ENCODE measurements around the gene LMNB1.
"Not testable (repeated sequence)": the region's sequence is repeated elsewhere in the genome, so short reads cannot be mapped to it uniquely, and the experiment has no call there.

The LMNB1 gene

DNA sequence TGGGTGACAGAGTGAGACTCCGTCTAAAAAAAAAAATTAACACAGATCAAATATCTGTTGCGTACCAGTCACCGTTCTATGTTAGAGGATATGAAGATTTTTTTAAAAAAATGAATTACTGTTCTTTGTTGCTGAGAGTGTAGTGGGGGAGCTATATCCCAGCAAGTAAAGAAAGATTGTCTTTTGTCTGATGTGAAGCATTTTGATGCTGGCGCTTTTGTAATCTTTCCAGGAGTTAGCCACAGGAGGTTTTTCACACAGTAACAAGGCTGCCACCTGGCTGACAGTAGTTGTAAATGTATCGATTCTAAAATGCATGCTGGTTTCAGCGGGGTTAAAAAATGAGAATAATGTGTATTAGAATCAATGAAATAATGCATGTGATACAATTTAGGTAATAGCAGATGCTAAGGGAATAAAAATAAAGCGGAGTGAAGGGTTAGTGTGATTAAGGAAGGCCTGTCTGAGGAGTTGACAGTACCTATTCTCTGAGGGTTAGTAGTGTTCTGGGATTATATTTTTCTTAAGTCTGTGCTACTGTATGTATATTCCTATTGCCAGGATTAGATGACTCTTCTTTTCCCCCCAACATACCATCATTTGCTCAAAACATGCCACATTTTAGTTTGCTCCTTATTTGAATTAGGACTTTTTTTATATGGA is 3.4 kb downstream of the LMNB1 start:
- no peak for TF ChIP-seq EZH2phosphoT487 (conservative IDR thresholded peaks at IDR 0.05; ENCODE audit: low read length)
- TF ChIP-seq, protein P1, sequence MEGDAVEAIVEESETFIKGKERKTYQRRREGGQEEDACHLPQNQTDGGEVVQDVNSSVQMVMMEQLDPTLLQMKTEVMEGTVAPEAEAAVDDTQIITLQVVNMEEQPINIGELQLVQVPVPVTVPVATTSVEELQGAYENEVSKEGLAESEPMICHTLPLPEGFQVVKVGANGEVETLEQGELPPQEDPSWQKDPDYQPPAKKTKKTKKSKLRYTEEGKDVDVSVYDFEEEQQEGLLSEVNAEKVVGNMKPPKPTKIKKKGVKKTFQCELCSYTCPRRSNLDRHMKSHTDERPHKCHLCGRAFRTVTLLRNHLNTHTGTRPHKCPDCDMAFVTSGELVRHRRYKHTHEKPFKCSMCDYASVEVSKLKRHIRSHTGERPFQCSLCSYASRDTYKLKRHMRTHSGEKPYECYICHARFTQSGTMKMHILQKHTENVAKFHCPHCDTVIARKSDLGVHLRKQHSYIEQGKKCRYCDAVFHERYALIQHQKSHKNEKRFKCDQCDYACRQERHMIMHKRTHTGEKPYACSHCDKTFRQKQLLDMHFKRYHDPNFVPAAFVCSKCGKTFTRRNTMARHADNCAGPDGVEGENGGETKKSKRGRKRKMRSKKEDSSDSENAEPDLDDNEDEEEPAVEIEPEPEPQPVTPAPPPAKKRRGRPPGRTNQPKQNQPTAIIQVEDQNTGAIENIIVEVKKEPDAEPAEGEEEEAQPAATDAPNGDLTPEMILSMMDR (IDR thresholded peaks at IDR 0.05; ENCODE audit: insufficient read depth, low read length, poor library complexity, severe bottlenecking): peak; percentile 73
- Histone ChIP-seq H3F3A (ENCODE audit: insufficient read depth) (peaks cover 16% of the 10 kb centered on the region), H2AFZ (ENCODE audit: low read depth, low read length, severe bottlenecking) (no peak overlapping the region), H3K9ac (ENCODE audit: low read length) (peak overlapping the region; percentile 99), H3K9me2 (replicated peaks; ENCODE audit: insufficient read depth, low read length) (no peaks in the 10 kb centered on the region), H3K4me3 (ENCODE audit: insufficient read depth, low read length, poor library complexity, severe bottlenecking) (peak overlapping the region; percentile 75), H3K79me2 (ENCODE audit: insufficient read depth, low read length) (peaks cover 77% of the 10 kb centered on the region), H3K9me3 (ENCODE audit: insufficient read depth, low read length) (no peaks in the 10 kb centered on the region), H3K4me2 (ENCODE audit: low read depth, low read length, poor library complexity, severe bottlenecking) (peak overlapping the region; percentile 60), H4K20me1 (ENCODE audit: low read depth, low read length) (peaks cover 26% of the 10 kb centered on the region), H3K27ac (ENCODE audit: low read depth, low read length) (peak overlapping the region; percentile 97; the same call in 1 of the 2 replicates), H3K36me3 (ENCODE audit: low read length) (peaks cover 6% of the 10 kb centered on the region; the same call in 1 of the 2 replicates), H3K27me3 (ENCODE audit: low read length) (no peaks in the 10 kb centered on the region)

DNA sequence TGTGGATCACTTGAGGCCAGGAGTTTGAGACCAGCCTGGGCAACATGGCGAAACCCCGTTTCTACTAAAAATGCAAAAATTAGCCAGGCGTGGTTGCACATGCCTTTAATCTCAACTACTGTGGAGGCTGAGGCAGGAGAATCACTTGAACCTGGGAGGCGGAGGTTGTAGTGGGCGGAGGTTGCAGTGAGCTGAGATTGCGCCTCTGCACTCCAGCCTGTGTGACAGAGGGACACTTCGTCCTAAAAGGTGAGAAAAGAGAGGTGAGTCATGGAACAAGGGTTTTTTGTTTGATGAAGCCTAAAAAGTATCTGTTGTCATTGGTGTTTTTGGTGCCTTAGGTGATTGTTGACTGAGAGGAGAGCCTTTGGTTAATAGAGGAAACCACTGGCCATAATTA is 11.5 kb downstream of the LMNB1 start:
- not testable (repeated sequence) for H3K4me3 ChIP-seq (ENCODE audit: insufficient read depth, low read length, poor library complexity, severe bottlenecking); H2AFZ ChIP-seq (ENCODE audit: low read depth, low read length, severe bottlenecking); H3K36me3 ChIP-seq (ENCODE audit: low read length); H3K9me2 ChIP-seq (replicated peaks; ENCODE audit: insufficient read depth, low read length); H3K9ac ChIP-seq (ENCODE audit: low read length); H3K27me3 ChIP-seq (ENCODE audit: low read length); H3F3A ChIP-seq (ENCODE audit: insufficient read depth); H3K9me3 ChIP-seq (ENCODE audit: insufficient read depth, low read length)
- Histone ChIP-seq H3K27ac (ENCODE audit: low read depth, low read length) (peak overlapping the region; percentile 9; the same call in 1 of the 2 replicates), H3K79me2 (ENCODE audit: insufficient read depth, low read length) (peaks cover 99% of the 10 kb centered on the region), H4K20me1 (ENCODE audit: low read depth, low read length) (peaks cover 40% of the 10 kb centered on the region), H3K4me2 (ENCODE audit: low read depth, low read length, poor library complexity, severe bottlenecking) (peak overlapping the region; percentile 15)

DNA sequence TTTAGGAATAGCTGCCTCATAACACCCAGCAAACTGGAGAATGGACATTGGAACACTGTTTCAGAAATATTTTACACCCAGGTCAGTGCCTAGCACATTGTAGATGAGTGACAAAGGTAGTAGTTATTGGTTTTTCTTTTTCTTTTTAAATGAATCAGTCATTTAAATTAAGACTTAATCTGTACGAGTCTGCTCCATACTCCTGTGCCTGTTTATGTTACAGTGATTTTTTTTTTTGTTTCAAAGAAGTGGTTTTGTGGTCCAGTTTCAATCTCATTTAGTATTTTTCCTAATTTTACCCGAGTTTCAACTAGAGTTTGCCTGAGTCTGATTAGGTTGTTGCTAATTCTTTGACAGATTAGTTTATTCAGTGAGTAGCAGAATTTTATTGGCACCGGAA is 16.2 kb downstream of the LMNB1 start:
- Histone ChIP-seq H3F3A (ENCODE audit: insufficient read depth) (peaks cover 8% of the 10 kb centered on the region), H3K9me2 (replicated peaks; ENCODE audit: insufficient read depth, low read length) (no peaks in the 10 kb centered on the region), H3K27me3 (ENCODE audit: low read length) (no peaks in the 10 kb centered on the region), H3K4me3 (ENCODE audit: insufficient read depth, low read length, poor library complexity, severe bottlenecking) (no peak overlapping the region), H3K9me3 (ENCODE audit: insufficient read depth, low read length) (no peaks in the 10 kb centered on the region), H3K79me2 (ENCODE audit: insufficient read depth, low read length) (peaks cover 100% of the 10 kb centered on the region), H3K36me3 (ENCODE audit: low read length) (no peaks in the 10 kb centered on the region), H3K27ac (ENCODE audit: low read depth, low read length) (peak overlapping the region; percentile 32), H3K4me2 (ENCODE audit: low read depth, low read length, poor library complexity, severe bottlenecking) (peak overlapping the region; percentile 36), H3K9ac (ENCODE audit: low read length) (0 out of 2 replicates have a peak overlapping the region, but pooled peaks have one; percentile 2), H4K20me1 (ENCODE audit: low read depth, low read length) (peaks cover 37% of the 10 kb centered on the region; the same call in 1 of the 2 replicates), H2AFZ (ENCODE audit: low read depth, low read length, severe bottlenecking) (no peak overlapping the region)
- no peak for TF ChIP-seq EZH2phosphoT487 (conservative IDR thresholded peaks at IDR 0.05; ENCODE audit: low read length)
- TF ChIP-seq, protein P1 (IDR thresholded peaks at IDR 0.05; ENCODE audit: insufficient read depth, low read length, poor library complexity, severe bottlenecking): no peak

DNA sequence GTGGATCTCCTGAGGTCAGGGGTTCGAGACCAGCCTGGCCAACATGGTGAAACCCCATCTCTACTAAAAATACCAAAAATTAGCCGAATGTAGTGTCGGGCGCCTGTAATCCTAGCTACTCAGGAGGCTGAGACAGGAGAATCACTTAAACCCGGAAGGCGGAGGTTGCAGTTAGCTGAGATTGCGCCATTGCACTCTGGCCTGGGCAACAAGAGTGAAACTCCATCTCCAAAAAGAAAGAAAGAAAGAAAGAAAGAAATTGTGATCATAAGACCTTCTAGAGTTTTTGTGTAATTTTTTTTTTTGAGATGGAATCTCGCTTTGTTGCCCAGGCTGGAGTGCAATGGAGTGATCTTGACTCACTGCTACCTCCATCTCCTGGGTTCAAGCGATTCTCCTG is 16.7 kb downstream of the LMNB1 start:
- not testable (repeated sequence) for H3K4me3 ChIP-seq (ENCODE audit: insufficient read depth, low read length, poor library complexity, severe bottlenecking); H3K27ac ChIP-seq (ENCODE audit: low read depth, low read length); H3K9me2 ChIP-seq (replicated peaks; ENCODE audit: insufficient read depth, low read length); H3K9ac ChIP-seq (ENCODE audit: low read length); H3K36me3 ChIP-seq (ENCODE audit: low read length); H2AFZ ChIP-seq (ENCODE audit: low read depth, low read length, severe bottlenecking); H3K27me3 ChIP-seq (ENCODE audit: low read length); H3K9me3 ChIP-seq (ENCODE audit: insufficient read depth, low read length)
- peaks cover 37% of the 10 kb centered on the region; the same call in 1 of the 2 replicates for H4K20me1 ChIP-seq (ENCODE audit: low read depth, low read length)
- peaks cover 11% of the 10 kb centered on the region for H3F3A ChIP-seq (ENCODE audit: insufficient read depth)
- peak overlapping the region; percentile 36 for H3K4me2 ChIP-seq (ENCODE audit: low read depth, low read length, poor library complexity, severe bottlenecking)
- H3K79me2 ChIP-seq (ENCODE audit: insufficient read depth, low read length): peaks cover 100% of the 10 kb centered on the region
